H9 (cell line): ENCODE results near the gene SLC4A9. TPM values are rescaled to one million over a fixed set of nuclear protein-coding genes. Genes with fewer than 3 reads are reported as not detected.

Source experiments
- DNase-seq: peaks from one replicate; pipeline ENCODE4 v3.0.0-alpha.2; 2017
- H2AFZ ChIP-seq: one replicate; pipeline ENCODE4 v1.6.1; 2013; ENCODE audit warnings: mild to moderate bottlenecking, low read length, control low read depth, moderate library complexity
- H2AK5ac ChIP-seq: 2 replicates; pipeline ENCODE4 v1.6.1; 2013; ENCODE audit warnings: low read length, control low read depth, mixed read lengths; ENCODE audit not compliant: insufficient read length
- H2BK120ac ChIP-seq: one replicate; pipeline ENCODE4 v1.6.1; 2013; ENCODE audit warnings: low read depth, mild to moderate bottlenecking, low read length, control low read depth, inconsistent platforms; ENCODE audit not compliant: poor library complexity, severe bottlenecking
- H2BK12ac ChIP-seq: 2 replicates; pipeline ENCODE4 v1.6.1; 2013; ENCODE audit warnings: low read length, control low read depth, mixed read lengths, low read depth; ENCODE audit not compliant: insufficient read length
- H2BK15ac ChIP-seq: 2 replicates; pipeline ENCODE4 v1.6.1; 2013; ENCODE audit warnings: low read depth, low read length, control low read depth
- H2BK20ac ChIP-seq: one replicate; pipeline ENCODE4 v1.6.1; 2013; ENCODE audit warnings: low read depth, mild to moderate bottlenecking, low read length, control low read depth, inconsistent platforms; ENCODE audit not compliant: poor library complexity, severe bottlenecking
- H2BK5ac ChIP-seq: 2 replicates; pipeline ENCODE4 v1.6.1; 2013; ENCODE audit warnings: low read length, control low read depth, mixed read lengths; ENCODE audit not compliant: insufficient read length
- H3K14ac ChIP-seq: 2 replicates; pipeline ENCODE4 v1.6.1; 2013; ENCODE audit warnings: low read length, control low read depth; ENCODE audit not compliant: insufficient read depth
- H3K18ac ChIP-seq: 2 replicates; pipeline ENCODE4 v1.6.1; 2013; ENCODE audit warnings: low read depth, mild to moderate bottlenecking, mixed read lengths, low read length, control low read depth; ENCODE audit not compliant: insufficient read length
- H3K23ac ChIP-seq: 2 replicates; pipeline ENCODE4 v1.6.1; 2013; ENCODE audit warnings: low read length, control low read depth, mixed read lengths, low read depth; ENCODE audit not compliant: insufficient read length
- H3K23me2 ChIP-seq: 2 replicates; pipeline ENCODE4 v1.6.1; 2013; ENCODE audit warnings: low read depth, mild to moderate bottlenecking, mixed read lengths, low read length, control low read depth; ENCODE audit not compliant: insufficient read length, poor library complexity, severe bottlenecking
- H3K27ac ChIP-seq: 2 replicates; pipeline ENCODE4 v1.5.1; 2013; ENCODE audit warnings: low read length, control low read depth, mixed read lengths, low read depth; ENCODE audit not compliant: insufficient read length
- H3K27me3 ChIP-seq: 2 replicates; pipeline ENCODE4 v1.6.1; 2013; ENCODE audit warnings: low read length, control low read depth, inconsistent platforms; ENCODE audit not compliant: insufficient read depth
- H3K4ac ChIP-seq: 2 replicates; pipeline ENCODE4 v1.6.1; 2013; ENCODE audit warnings: low read depth, mild to moderate bottlenecking, control low read depth, inconsistent platforms, low read length, moderate library complexity
- H3K4me1 ChIP-seq: 2 replicates; pipeline ENCODE4 v1.6.1; 2013; ENCODE audit warnings: low read length, control low read depth, inconsistent platforms; ENCODE audit not compliant: insufficient read depth
- H3K4me2 ChIP-seq: 2 replicates; pipeline ENCODE4 v1.6.1; 2013; ENCODE audit warnings: low read length, control low read depth, mixed read lengths; ENCODE audit not compliant: insufficient read length, insufficient read depth
- H3K56ac ChIP-seq: 2 replicates; pipeline ENCODE4 v1.6.1; 2013; ENCODE audit warnings: low read depth, mild to moderate bottlenecking, mixed read lengths, low read length, control low read depth; ENCODE audit not compliant: insufficient read length
- H3K79me1 ChIP-seq: 2 replicates; pipeline ENCODE4 v1.6.1; 2013; ENCODE audit warnings: low read depth, mild to moderate bottlenecking, moderate library complexity, low read length, control low read depth, inconsistent platforms; ENCODE audit not compliant: insufficient read depth, poor library complexity, severe bottlenecking
- H3K79me2 ChIP-seq: 2 replicates; pipeline ENCODE4 v1.6.1; 2013; ENCODE audit warnings: low read length, control low read depth, inconsistent platforms; ENCODE audit not compliant: insufficient read depth
- H3K9ac ChIP-seq: 2 replicates; pipeline ENCODE4 v1.6.1; 2013; ENCODE audit warnings: low read length, control low read depth, mixed read lengths; ENCODE audit not compliant: insufficient read length; ENCODE audit errors: extremely low read depth
- H3K9me3 ChIP-seq: one replicate; pipeline ENCODE4 v1.6.1; 2013; ENCODE audit warnings: low read depth, low read length, inconsistent platforms; ENCODE audit not compliant: control insufficient read depth
- H3T11ph ChIP-seq: one replicate; pipeline ENCODE4 v1.6.1; 2013; ENCODE audit warnings: mild to moderate bottlenecking, low read length, control low read depth, inconsistent platforms
- H4K20me1 ChIP-seq: one replicate; pipeline ENCODE4 v1.6.1; 2013; ENCODE audit not compliant: control insufficient read depth, insufficient read length, insufficient read depth
- H4K5ac ChIP-seq: 2 replicates; pipeline ENCODE4 v1.6.1; 2013; ENCODE audit warnings: low read depth, mild to moderate bottlenecking, mixed read lengths, low read length, control low read depth; ENCODE audit not compliant: insufficient read length
- H4K8ac ChIP-seq: replicated peaks from 2 replicates; pipeline ENCODE4 v1.6.1; 2013; ENCODE audit warnings: low read length, control low read depth, mixed read lengths, low read depth; ENCODE audit not compliant: insufficient read length
- H4K91ac ChIP-seq: 2 replicates; pipeline ENCODE4 v1.6.1; 2013; ENCODE audit warnings: low read depth, mild to moderate bottlenecking, moderate library complexity, mixed read lengths, low read length, control low read depth; ENCODE audit not compliant: insufficient read length
- H3K27ac Mint-ChIP-seq, 3 experiments: 2 replicates in 2 of 3; 3 replicates in 1 of 3; pipeline ENCODE4 v1.8.0; 2020 to 2021; ENCODE audit warnings: mixed read lengths in 3 of 3, mild to moderate bottlenecking in 1 of 3, moderate library complexity in 1 of 3
- H3K27me3 Mint-ChIP-seq: 2 replicates; pipeline ENCODE4 v1.8.0; 2021; ENCODE audit warnings: low read depth, mild to moderate bottlenecking, moderate library complexity, mixed read lengths
- H3K36me3 Mint-ChIP-seq, 3 experiments: 2 replicates in 2 of 3; 3 replicates in 1 of 3; pipeline ENCODE4 v1.8.0; 2020 to 2021; ENCODE audit warnings: low read depth in 3 of 3, mixed read lengths in 3 of 3; ENCODE audit not compliant: insufficient read depth in 1 of 3
- H3K4me1 Mint-ChIP-seq, 2 experiments: 2 replicates each; pipeline ENCODE4 v1.8.0; 2020; ENCODE audit warnings: mixed read lengths in 2 of 2
- H3K4me3 Mint-ChIP-seq, 2 experiments: 2 replicates in 1 of 2; 3 replicates in 1 of 2; pipeline ENCODE4 v1.8.0; 2020 to 2021; ENCODE audit warnings: mild to moderate bottlenecking in 2 of 2, mixed read lengths in 2 of 2, moderate library complexity in 1 of 2
- H3K9me3 Mint-ChIP-seq, 2 experiments: 2 replicates in 1 of 2; 3 replicates in 1 of 2; pipeline ENCODE4 v1.8.0; 2020; ENCODE audit warnings: mild to moderate bottlenecking in 2 of 2, mixed read lengths in 2 of 2, moderate library complexity in 1 of 2
- WGBS: extraction: QIAGEN DNeasy Blood & Tissue Kit; methylation state at CpG from one replicate; pipeline ENCODE4 v1.1.7; 2013; ENCODE audit warnings: missing lambda C conversion rate, low lambda C conversion rate, mixed read lengths; ENCODE audit not compliant: insufficient read length; ENCODE audit errors: extremely low coverage; 5-methylcytosine and 5-hydroxymethylcytosine counted together
- total RNA-seq: library from RNA; stranded (reverse); gene quantifications from 2 replicates; pipeline ENCODE4 v1.2.1, GENCODE V29; 2021
- TF ChIP-seq, protein P1 (sequence below): fragments of 200-600 bp; sonication (generic); conservative IDR thresholded peaks from 3 replicates; pipeline ENCODE4 v1.8.0; 2021; ENCODE audit warnings: antibody characterized with exemption, mild to moderate bottlenecking

The SLC4A9 gene
- total RNA-seq, 1 experiment from 2014 or later, result 0.07 TPM

DNA sequence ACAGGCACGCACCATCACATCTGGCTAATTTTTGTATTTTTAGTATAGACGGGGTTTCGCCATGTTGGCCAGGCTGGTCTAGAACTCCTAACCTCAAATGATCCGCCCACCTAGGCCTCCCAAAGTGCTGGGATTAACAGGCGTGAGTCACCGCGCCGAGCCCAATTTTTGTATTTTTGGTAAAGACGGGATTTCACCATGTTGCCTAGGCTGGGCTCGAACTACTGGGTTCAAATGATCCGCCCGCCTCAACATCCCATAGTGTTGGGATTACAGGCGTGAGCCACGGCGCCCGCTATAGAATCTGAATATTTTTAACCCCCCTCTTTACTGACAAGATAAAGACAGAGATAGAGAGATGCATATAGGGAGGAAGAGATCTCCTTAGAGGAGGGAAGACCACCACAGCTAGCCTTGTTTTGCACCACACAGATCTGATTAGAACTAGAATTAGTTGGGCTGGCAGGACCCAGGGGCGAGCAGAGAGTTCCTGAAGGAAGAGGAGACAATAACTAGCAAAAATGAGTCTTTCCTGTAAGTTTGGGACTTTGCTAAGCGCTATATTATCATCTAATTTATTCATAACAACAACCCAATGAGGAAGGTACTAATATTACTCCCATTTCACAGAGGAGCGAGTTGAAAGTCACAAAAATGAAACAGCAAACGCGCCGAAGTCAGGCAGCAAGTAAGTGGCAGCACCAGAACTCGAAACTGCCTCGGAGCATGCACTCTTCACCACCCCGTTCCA, 40.2 kb downstream of the SLC4A9 start:
- no peak overlapping the region for H3T11ph ChIP-seq
- TF ChIP-seq, protein P1, sequence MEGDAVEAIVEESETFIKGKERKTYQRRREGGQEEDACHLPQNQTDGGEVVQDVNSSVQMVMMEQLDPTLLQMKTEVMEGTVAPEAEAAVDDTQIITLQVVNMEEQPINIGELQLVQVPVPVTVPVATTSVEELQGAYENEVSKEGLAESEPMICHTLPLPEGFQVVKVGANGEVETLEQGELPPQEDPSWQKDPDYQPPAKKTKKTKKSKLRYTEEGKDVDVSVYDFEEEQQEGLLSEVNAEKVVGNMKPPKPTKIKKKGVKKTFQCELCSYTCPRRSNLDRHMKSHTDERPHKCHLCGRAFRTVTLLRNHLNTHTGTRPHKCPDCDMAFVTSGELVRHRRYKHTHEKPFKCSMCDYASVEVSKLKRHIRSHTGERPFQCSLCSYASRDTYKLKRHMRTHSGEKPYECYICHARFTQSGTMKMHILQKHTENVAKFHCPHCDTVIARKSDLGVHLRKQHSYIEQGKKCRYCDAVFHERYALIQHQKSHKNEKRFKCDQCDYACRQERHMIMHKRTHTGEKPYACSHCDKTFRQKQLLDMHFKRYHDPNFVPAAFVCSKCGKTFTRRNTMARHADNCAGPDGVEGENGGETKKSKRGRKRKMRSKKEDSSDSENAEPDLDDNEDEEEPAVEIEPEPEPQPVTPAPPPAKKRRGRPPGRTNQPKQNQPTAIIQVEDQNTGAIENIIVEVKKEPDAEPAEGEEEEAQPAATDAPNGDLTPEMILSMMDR, result no peak
- no CpG with 5 or more reads among the region's 25 CpGs for WGBS
- H2AK5ac ChIP-seq, result no peak overlapping the region
- Mint-ChIP-seq H3K4me1 (peaks cover 14 to 40% of the 10 kb centered on the region in 2 experiments), H3K27me3 (no peaks in the 10 kb centered on the region), H3K9me3 (no peaks in the 10 kb centered on the region; a peak in 1 of 5 replicates), H3K27ac (peak overlapping the region; percentile 93 to 96 (median 95); a peak in 6 of 7 replicates), H3K36me3 (peaks cover 2 to 13% (median 4%) of the 10 kb centered on the region in 3 experiments; a peak in 5 of 7 replicates), H3K4me3 (no peak overlapping the region)
- peak overlapping the region; percentile 79 for H3K27ac ChIP-seq
- no peaks in the 10 kb centered on the region for H3K4me1 ChIP-seq
- peak overlapping the region; percentile 82 for H3K9ac ChIP-seq
- no peak overlapping the region for H3K4ac ChIP-seq
- H2BK12ac ChIP-seq, result no peak overlapping the region
- peak overlapping the region; percentile 69 for H3K18ac ChIP-seq
- H3K79me2 ChIP-seq, result peaks cover 29% of the 10 kb centered on the region; the same call in 1 of the 2 replicates
- no peaks in the 10 kb centered on the region for H3K9me3 ChIP-seq
- peaks cover 11% of the 10 kb centered on the region for H3K23me2 ChIP-seq
- peak overlapping the region; percentile 56 for H2BK5ac ChIP-seq
- H4K5ac ChIP-seq, result peak overlapping the region; percentile 6
- no peak overlapping the region for H3K23ac ChIP-seq
- H2BK15ac ChIP-seq, result no peak overlapping the region
- no peaks in the 10 kb centered on the region for H3K79me1 ChIP-seq
- no peak overlapping the region for H2BK20ac ChIP-seq
- H2BK120ac ChIP-seq, result no peak overlapping the region
- peak overlapping the region; percentile 96 for H3K4me2 ChIP-seq
- no peak for DNase-seq
- H4K91ac ChIP-seq, result no peak overlapping the region
- no peak overlapping the region for H2AFZ ChIP-seq
- no peaks in the 10 kb centered on the region for H3K27me3 ChIP-seq
- peak overlapping the region; percentile 58 for H3K14ac ChIP-seq
- peaks cover 4% of the 10 kb centered on the region for H4K20me1 ChIP-seq
- H3K56ac ChIP-seq, result no peak overlapping the region
- H4K8ac ChIP-seq, result no peak overlapping the region
